ENCODE data around the gene COQ4.
A peak's percentile ranks its signal among the peaks of the same experiment; 100 is the strongest.

Gene COQ4

DNA sequence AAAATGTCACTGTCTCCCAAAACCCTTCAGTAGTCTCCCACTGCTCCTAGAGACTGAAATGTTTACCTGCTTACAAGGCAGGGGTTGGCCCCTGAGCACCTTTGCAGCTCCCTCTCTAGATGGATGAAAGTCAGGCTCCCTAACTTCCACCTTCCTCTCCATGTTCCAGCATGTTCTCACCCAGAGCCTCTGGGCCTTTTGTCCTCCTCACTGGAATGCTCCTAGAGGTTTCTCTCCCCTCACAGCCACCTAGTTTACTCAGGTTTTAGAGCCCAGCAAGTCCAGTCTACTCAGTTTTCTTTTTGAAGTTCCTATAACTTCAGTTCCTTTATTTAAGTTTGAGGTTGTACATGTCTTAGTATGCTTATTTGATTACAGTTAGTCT, 47.7 kb downstream of the COQ4 start:
- CTCF ChIA-PET = interaction anchor here (0.5 to 1.6 kb wide), 4 partner anchors 8 to 501 kb away, joined by 3 to 15 read pairs (median 6); no protein-coding TSS in a partner anchor
- peak; percentile 61 for DNase-seq (ENCODE audit: low spot score)
- POLR2A ChIA-PET (ENCODE audit: low non-redundant PET) = interaction anchor here (1.2 kb wide), 1 partner anchor 9 kb away, joined by 4 read pairs; no protein-coding TSS in a partner anchor
- TF ChIP-seq, protein P1, sequence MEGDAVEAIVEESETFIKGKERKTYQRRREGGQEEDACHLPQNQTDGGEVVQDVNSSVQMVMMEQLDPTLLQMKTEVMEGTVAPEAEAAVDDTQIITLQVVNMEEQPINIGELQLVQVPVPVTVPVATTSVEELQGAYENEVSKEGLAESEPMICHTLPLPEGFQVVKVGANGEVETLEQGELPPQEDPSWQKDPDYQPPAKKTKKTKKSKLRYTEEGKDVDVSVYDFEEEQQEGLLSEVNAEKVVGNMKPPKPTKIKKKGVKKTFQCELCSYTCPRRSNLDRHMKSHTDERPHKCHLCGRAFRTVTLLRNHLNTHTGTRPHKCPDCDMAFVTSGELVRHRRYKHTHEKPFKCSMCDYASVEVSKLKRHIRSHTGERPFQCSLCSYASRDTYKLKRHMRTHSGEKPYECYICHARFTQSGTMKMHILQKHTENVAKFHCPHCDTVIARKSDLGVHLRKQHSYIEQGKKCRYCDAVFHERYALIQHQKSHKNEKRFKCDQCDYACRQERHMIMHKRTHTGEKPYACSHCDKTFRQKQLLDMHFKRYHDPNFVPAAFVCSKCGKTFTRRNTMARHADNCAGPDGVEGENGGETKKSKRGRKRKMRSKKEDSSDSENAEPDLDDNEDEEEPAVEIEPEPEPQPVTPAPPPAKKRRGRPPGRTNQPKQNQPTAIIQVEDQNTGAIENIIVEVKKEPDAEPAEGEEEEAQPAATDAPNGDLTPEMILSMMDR (conservative IDR thresholded peaks at IDR 0.05; ENCODE audit: low read depth) = no peak
- peak overlapping the region; percentile 89 for H3K27ac ChIP-seq

DNA sequence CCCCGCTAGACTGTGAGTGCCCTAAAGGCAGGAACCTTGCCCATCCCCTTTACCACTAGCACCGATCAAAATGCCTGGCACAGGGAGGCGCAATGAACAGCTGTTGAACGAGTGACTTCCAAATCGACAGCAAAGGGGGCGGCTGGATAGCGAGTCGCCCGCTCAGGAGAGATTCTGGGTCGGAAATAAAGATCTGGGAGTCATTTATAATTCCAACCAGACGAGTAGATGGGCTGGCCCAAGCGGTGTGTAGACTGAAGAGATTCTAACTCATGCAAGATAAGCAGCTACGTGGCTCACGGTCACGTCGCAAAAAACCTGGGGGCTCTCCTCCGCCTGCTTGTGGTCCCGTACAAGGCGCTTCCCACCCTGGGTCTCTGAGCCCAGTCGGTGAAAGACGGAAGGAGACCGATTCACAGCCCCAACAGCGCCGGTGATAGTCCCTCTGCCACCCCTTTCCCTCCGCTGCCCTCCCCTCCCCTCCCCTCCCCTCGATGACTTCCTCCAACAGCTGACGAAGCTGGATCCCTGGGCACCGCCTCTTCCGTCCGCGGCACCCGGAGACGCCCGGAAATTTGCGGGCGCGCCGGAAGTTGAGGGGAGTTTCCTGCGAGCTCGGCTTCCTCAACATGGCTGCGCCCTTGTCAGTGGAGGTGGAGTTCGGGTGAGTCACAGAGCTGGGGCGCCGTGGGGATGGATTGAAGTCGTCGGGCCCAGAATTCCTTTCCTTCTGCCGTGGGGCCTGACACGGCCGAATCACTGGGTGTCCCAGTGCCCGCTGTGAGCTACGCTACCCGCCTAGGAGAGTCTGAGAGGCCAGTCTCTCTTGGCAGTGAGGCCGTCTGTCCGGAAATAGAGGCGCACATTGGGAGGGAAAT, 48.4 kb downstream of the COQ4 start, which contains the start of gene URM1:
Gene URM1 (plus strand): TSS at position 623 of the 878 bp plus-strand sequence. CDS start 7 bp downstream, at position 630.
- H3K27ac ChIP-seq = peak within 1 kb of the TSS; percentile 89
- POLR2A ChIA-PET (ENCODE audit: low non-redundant PET) = interaction anchor here (0.6 to 1.2 kb wide), 7 partner anchors 9 to 1115 kb away, joined by 3 to 9 read pairs (median 4); no protein-coding TSS in a partner anchor
- TF ChIP-seq, protein P1 (conservative IDR thresholded peaks at IDR 0.05; ENCODE audit: low read depth) = no peak; the same call in 1 of the 2 replicates
- peak; percentile 99 for DNase-seq (ENCODE audit: low spot score)
- CTCF ChIA-PET = interaction anchor here (0.5 to 1.8 kb wide), 6 partner anchors 9 to 68 kb away, joined by 3 to 15 read pairs (median 4); partner anchors contain the start of gene CERCAM

- H3K27ac ChIP-seq = peak overlapping the region; percentile 89
- ChIA-PET CTCF (interaction anchor here (0.5 to 1.8 kb wide), 5 partner anchors 10 to 77 kb away, joined by 3 to 15 read pairs (median 3); partner anchors contain the start of gene CERCAM), POLR2A (ENCODE audit: low non-redundant PET) (interaction anchor here (0.6 to 1.0 kb wide), 6 partner anchors 25 to 1114 kb away, joined by 3 to 9 read pairs (median 4); no protein-coding TSS in a partner anchor)
- DNase-seq (ENCODE audit: low spot score) = no peak
- TF ChIP-seq, protein P1 (conservative IDR thresholded peaks at IDR 0.05; ENCODE audit: low read depth) = no peak
Observed at GRCh38 chr9:128371630-128372117, 49.0 kb downstream of the COQ4 start.

DNA sequence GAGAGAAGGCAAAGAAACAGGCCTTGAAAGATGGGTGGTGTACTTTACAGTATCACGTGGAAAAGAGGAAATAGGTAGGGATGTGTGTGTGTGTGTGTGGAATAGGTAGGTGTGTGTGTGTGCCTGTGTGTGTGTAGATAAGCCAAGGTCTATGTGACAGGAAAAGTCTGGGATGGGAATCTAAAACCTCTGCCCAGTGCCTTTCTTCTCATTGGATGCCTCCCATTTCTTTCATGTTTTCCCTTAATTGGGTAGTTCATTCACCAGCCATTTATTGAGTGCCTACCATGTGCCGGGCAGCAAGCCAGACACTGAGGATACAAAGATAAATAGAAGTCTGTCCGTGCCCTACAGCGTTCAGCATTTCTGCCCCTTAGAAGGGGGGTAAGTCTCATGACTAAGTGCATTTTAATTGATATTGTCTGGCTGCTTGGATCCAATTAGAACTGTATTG, 49.6 kb downstream of the COQ4 start:
- ChIA-PET POLR2A (ENCODE audit: low non-redundant PET) (interaction anchor here (0.6 to 1.0 kb wide), 2 partner anchors 8 to 264 kb away, joined by 3 to 4 read pairs; no protein-coding TSS in a partner anchor), CTCF (interaction anchor here (0.6 to 1.8 kb wide), 3 partner anchors 31 to 77 kb away, joined by 3 to 4 read pairs (median 3); partner anchors contain the start of gene CERCAM)
- no peak overlapping the region for H3K27ac ChIP-seq
- DNase-seq (ENCODE audit: low spot score) = no peak
- TF ChIP-seq, protein P1 (conservative IDR thresholded peaks at IDR 0.05; ENCODE audit: low read depth) = no peak

- POLR2A ChIA-PET (ENCODE audit: low non-redundant PET) = interaction anchor here (0.6 kb wide), 1 partner anchor 9 kb away, joined by 4 read pairs; no protein-coding TSS in a partner anchor
- TF ChIP-seq, protein P1 (conservative IDR thresholded peaks at IDR 0.05; ENCODE audit: low read depth) = no peak
- CTCF ChIA-PET = no interaction called here
- no peak for DNase-seq (ENCODE audit: low spot score)
- H3K27ac ChIP-seq = no peak overlapping the region
Observed at GRCh38 chr9:128372784-128373183, 50.1 kb downstream of the COQ4 start.

GRCh38 chr9:128374221-128374675, 51.6 kb downstream of the COQ4 start:
- H3K27ac ChIP-seq = peak overlapping the region; percentile 13; the same call in 1 of the 2 replicates
- TF ChIP-seq, protein P1 (conservative IDR thresholded peaks at IDR 0.05; ENCODE audit: low read depth) = no peak
- ChIA-PET CTCF (interaction anchor here (0.6 kb wide), 1 partner anchor 212 kb away, joined by 4 read pairs; no protein-coding TSS in a partner anchor), POLR2A (ENCODE audit: low non-redundant PET) (no interaction called here)
- DNase-seq (ENCODE audit: low spot score) = no peak

Measured in RWPE1 (cell line).